CD4-positive, alpha-beta T cell treated with Interleukin-6 for 4 hours (primary cell): ENCODE results near the gene N4BP2L2.

ENCODE experiments used
- DNase-seq: peaks from one replicate; pipeline ENCODE4 v3.0.0-alpha.2; 2020; ENCODE audit warnings: mixed read lengths

N4BP2L2 gene

DNA sequence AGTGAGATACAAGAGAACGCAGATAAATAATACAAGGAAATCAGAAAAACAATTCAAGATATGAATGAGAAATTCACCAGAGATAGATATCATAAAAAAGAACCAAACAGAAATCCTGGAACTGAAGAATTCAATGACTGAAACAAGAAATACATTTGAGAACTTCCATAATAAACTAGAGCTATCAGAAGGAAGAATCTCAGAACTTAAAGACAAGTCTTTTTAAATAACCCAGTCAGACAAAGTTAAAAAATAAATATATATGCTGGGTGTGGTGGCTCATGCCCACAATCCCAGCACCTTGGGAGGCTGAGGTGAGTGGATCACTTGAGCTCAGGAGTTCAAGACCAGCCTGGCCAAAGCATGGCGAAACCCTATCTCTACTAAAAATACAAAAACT lies 82.0 kb downstream of the N4BP2L2 start:
- no peak for DNase-seq

DNA sequence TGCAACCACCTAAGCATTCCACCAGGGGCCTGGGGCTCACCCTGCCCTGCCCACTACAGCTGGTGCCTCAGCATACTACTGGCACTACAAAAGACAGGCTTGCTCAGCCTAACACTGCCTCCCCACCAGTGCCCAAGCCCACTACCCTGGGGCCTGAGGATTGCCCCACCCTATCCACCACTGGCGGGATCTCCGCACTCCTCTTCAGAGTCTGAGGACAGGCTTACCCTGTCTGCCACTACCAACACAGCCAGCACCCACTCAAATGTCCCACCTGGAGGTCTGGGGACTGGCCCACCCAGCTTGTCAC lies 83.0 kb downstream of the N4BP2L2 start:
- no peak for DNase-seq

DNA sequence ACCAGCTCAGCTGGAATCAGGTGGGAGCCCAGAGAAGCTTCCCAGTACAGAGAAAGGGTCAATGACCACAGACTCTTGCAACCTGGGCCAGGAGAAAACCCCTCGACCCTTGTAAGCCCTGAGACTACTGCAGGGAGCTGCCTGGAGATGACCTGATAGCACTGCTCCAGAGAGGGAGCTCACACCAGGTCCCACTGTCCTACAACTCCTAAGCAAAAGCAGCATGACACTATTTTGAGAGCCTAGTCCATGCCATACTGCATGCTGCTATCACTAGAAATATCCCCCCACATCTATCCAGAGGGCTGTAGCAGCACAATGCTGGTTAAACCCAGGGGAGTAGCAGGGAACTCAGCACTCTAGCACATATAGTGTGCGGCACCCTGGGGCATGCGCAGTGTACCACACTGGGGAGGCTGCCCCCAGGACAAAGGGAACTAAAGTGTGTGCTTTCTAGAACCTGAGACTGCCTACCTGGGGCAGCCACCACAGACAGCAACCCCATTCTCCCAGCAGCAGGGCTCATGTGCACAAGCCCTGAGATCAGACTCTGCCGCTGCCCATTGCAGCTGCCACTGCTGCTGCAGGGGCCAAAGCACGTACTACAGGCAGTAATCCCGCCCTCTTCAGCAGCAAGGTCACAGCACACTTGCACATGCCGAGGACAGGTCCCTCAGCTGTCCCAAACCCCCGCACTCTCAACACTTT lies 83.6 kb downstream of the N4BP2L2 start:
- DNase-seq, result no peak

DNA sequence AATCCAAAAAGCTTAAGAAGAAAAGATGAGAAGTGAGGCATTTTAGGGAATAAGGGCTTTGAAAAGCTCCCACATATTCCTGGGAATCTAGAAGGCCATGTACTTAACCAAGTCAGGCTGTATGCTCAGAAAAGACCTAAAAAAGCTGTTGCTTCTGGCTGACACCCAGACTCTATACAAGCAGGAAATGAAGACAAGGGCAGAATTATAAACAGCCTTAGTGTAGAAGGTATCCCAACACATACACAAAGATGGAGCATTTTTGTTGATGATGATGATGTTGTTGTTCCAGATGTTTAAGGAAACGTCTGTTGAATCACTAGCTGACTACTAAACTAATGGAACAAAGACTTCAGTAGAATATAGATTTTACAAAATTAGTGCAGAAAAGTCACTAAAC lies 84.6 kb downstream of the N4BP2L2 start:
- DNase-seq, result no peak

DNA sequence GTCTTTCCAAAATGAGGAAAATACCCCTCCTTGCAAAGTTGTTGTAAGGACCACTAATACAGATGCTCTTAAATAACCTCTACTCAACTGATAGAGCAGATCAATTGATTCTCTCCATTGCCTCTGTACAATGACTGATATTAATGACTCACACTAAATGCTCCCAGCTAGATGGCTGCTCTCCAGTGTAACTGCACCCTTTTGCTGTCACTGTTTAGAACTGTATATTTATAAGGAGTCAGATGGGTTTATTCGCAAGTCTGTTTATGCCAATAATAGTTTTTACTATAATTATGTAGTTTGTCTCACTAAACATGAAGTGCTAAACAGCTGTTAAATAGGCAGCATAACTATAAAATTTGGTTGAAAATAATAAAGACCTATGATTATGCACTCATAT lies 89.6 kb downstream of the N4BP2L2 start:
- DNase-seq, result no peak

DNA sequence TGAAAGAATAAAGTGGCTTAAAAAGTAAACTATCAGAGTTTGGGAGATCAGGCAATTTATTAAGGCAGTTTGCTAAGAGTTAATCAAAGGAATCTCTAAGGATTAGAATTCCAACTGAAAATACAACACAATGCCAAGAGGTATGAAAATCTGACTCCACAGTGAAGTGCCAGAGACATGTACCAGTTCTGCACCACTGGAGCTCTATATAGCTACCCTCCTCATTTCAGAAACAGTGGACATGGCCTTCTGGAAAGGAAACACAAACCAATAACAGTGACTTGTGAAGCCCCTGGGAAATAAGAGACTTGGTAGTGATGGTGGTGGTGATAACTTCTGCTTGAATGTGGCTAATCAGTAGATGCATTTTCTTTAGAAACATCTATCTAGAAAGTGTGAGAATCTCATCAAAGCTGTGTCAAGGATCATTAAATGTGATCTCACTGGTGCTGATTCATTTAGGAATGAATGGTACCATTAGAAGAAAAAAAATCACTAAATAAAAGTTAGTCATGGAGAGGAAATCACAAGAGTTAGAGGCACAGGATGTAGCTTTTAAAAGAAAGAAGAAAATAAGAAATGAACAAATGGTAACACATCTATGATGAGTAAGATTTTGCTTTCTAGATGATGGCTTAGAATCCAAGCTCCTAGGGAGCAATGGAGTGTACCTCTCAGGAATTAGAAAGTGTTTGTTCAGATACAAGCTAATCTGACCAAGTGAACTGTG lies 90.5 kb downstream of the N4BP2L2 start:
- DNase-seq, result no peak

DNA sequence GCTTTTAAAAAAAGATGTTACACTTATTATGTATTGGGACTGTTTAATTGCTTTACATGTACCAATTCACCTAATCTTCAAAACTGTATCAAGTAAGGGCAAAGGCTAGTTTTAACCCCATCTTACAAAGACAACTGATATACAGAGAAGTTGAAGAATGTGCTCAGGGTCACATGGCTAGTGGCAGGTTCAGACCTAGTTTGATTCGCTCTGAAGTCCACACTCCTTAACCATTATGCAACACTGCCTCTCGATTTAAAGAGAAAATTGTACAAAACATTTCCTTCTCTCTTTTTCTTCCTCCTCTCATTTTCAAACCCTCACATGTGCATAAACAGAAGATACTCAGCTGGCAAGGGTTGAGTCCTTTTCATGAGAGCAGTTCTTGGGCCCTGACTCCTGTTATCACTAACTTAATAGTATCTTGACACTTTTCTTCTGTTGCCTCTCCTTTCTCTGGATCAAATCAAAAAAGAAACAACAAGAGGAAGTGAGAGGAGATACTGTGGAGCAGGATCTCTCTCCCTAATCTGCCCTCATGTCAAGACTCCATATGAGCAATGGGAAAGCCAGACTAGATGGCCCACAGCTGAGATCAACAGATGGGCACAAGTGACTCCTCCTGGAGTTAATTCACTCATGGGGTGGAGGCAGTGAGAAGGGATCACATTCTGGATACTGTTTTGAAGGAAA lies 91.7 kb downstream of the N4BP2L2 start:
- no peak for DNase-seq

DNA sequence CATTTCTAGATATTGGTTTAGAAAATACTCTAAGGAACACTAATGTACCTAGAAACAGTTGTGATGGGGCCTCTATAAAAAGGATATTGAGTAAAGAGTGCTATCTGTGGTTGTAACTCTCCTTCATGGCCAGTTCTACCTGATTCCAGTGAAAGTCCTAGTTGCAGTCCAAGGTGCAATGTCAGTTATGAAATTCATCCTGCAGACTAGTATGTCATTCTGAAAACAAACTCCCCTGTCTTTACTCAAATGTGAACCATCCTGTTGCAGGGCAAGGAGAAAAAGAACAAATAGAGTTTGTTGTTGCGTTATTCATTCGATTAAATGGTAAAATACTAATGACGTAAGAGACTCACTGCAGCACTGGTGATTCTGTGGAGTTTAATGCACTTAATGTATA lies 92.4 kb downstream of the N4BP2L2 start:
- no peak for DNase-seq

DNA sequence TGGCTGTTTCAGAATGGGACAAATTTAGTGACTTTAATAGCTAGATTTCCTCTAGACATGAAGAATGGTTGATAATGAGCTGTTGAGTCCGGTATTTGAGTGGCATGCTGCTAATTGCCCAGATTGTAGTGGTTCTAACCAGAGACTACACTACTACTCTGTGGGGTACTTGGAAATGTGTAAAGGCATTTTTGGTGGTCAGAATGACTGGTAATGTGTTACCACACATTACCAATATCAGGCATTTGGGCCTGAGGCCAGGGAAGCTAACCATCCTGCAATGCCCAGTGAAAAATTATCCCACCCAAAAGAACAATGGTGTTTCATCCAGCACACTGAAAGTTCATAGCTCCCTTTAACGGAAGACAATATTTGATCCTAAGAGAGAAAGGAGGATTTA lies 93.1 kb downstream of the N4BP2L2 start:
- DNase-seq, result no peak

DNA sequence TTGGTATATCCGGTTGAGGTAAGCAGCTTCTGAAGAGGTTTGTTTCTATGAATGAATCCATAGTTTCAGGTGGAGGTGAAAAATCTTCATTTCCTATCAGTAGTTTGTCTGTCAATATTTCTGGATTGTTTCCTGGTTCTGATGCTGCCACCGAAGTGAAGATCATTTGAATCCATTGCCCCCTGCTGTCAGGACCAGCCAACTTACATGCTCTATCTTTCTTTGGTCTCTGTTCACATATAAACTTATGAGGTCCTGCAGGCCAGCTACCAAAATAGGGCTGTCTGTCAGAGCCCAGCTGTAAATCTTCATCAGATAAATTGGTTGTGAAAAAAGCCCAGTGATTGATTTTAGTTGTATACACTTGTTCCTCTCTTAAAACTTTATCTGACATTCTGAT lies 95.5 kb downstream of the N4BP2L2 start:
- DNase-seq, result peak; percentile 61

DNA sequence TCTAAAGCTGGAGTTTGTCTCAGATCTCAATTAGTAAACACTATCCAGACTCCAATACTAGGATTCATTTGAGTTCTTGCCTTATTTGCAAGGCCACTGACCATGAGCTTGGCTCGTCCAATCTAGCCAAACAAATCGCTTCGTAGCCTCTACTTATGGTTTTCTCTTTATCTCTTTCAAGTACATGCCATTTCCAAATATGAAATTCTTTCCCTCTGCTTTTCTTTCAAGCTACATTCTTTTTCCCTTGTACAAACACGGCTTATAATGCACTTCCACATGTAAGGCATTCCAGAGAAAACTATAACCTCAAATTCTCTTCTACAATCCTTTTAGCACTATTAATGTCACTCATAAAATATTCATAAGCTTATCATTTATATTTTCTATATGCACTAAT lies 99.7 kb downstream of the N4BP2L2 start:
- DNase-seq, result no peak

DNA sequence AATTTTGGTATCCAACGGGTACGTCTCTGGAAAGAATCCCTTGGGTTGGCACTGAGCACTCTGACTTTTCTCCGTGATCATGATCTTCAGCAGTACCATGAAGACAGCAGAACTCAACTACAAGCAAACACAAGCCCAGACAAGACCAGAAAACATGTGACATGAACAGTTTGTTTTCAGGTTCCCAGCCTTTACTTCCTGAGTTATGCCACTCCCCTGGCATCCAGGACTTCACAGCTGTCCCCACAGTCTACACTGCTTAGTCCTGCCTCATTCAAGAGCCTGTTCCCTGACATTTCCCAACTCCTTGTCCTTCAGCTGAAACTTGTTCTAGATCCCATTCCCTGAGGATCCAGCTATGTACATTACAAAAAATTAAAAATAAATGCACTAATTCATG lies 105.7 kb downstream of the N4BP2L2 start:
- DNase-seq, result no peak

DNA sequence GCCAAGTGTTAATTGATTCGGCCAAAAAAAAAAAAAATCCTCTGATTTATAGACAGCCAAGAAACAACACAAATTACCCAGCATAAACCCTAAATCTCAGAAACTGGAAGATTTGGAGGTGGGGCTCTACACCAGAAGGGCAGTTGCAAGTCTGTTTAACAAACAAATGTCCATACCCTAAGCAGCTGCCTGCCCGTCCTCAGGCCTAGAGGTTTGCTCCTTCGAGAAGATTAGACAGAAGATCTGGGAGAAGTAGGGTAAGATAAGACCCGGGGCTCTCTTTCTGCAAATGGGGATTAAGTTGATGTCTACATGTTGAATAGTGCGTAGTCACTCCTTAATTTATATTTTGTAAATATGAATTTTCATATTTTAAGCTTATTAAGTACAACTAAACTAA lies 107.2 kb downstream of the N4BP2L2 start:
- no peak for DNase-seq

DNA sequence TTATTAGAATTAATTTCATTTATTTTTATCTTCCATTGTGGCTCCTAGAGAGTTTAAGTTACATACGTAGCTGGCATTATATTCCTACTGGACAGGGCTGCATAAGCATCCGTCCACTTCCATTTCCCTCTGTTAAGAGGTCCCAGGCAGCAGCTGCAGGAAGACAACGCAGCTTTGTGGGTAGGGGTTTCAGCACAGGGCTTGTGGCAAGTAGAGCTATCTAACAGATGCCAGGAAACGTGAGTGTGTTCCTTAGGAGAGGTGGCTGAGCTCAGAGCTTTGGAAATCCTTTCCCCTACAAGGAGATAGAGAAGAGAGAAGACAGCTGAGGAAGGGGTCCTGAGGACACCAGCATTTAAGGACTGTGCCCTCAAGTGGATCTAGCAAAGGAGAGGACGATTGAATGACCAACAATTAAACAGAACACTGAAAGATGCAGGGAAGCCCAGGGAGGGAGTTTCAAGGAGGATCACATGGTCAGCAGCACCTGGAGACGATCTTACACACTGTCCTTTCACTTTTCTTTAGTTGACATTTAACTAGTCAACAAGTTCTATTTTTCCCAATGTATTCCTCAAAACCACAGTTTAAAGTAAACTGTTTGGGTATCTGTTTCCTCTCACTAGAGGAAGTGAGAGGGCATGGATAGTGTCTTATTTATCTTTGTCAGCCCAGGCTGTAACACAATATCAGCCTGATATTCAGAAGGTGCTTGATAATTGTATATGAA lies 108.4 kb downstream of the N4BP2L2 start:
- no peak for DNase-seq

DNA sequence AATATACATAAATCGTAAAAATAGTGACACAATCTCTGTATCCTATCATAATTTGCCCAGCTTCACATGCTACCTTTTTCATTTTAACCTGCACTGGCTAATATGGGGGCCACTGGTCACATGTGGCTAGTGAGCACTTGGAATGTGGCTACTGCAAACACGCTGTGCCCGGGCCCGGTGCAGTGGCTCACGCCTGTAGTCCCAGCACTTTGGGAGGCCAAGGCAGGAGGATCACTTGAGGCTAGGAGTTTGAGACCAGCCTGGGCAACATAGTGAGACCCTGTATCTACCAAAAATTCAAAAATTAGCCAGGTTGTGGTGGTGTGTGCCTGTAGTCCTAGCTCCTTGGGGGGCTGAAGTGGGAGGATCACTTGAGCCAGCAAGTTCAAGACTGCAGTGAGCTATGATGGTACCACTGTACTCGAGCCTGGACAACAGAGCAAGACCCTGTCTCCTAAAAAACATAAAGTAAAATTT lies 109.1 kb downstream of the N4BP2L2 start:
- no peak for DNase-seq

DNA sequence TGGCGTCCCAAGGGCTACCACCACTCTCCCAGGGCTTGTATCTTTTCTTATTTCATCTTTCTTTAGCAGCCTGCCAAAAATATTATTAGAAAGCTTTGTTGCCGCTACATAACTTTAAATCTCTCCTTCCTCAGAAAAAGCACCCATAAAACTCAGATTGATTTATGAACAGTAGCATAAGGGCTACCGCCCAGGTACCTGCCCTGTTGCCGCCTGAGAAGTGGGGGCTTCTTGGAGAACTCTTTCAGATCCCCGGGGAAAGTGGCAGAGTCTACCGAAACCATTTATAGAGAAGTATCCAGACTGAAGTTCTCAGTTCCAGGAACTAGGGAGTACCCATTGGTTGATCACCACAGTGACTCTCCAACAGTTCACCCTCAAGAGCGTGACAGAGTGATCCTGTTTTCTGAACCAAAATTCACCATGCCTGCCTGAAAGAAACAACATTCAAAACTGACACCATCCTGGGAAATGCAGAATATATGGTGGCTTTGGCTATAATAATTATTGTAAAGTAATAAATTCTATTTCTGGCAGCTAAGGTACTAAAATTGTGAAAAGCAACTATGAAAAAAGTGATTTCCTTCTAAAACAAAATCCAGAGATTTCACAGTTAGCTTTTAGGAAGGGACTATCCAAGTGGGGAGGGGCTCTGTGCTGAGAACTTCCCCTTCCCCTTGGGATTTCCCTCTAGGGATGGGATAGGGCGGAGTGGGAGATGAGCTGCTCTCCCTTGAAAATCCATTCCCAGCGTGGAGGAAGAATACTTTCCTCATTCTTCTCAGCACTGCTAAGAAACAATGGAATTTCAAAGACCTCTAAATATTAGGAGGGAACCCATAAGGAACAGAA lies 109.8 kb downstream of the N4BP2L2 start:
- DNase-seq, result no peak

DNA sequence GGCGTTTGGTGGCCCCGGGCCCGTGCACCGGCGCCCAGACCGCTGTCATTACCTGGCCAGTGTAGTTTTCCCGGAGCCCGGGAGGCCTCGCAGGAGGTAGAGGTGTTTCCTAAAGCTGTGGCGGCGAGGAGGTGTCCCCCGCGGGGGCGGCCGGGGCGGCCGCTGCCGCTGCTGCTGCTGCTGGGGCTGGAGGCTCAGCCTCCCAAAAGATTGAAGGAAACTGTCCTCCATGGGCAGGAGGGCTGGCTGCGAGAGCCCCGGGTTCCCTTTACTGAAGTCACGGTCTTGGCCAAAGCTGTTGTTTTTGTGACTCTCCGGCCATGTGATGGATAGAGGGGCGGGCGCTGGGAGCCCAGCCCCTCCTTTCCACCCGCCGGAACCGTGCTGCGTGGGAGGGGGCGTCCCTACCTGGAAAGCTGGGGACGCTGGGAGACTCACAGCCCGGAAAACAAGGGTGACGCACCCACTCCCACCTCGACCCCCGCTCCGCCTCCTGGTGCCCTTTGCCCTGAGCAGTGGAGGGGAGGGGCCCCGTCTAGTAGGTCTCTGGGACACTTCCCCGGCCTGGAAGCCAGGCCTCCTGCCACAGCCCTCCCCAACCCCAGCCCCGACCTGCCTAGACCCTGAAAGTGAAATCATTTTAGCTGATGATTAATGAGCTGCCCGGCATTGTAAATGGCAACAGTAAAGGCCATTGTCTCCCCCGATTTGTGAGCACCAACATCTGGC lies 110.6 kb downstream of the N4BP2L2 start, which contains the start of gene N4BP2L1:
Gene N4BP2L1 (minus strand): TSS at position 279 of the 729 bp plus-strand sequence. CDS start 48 bp downstream, at position 231.
- DNase-seq, result peak; percentile 89

DNA sequence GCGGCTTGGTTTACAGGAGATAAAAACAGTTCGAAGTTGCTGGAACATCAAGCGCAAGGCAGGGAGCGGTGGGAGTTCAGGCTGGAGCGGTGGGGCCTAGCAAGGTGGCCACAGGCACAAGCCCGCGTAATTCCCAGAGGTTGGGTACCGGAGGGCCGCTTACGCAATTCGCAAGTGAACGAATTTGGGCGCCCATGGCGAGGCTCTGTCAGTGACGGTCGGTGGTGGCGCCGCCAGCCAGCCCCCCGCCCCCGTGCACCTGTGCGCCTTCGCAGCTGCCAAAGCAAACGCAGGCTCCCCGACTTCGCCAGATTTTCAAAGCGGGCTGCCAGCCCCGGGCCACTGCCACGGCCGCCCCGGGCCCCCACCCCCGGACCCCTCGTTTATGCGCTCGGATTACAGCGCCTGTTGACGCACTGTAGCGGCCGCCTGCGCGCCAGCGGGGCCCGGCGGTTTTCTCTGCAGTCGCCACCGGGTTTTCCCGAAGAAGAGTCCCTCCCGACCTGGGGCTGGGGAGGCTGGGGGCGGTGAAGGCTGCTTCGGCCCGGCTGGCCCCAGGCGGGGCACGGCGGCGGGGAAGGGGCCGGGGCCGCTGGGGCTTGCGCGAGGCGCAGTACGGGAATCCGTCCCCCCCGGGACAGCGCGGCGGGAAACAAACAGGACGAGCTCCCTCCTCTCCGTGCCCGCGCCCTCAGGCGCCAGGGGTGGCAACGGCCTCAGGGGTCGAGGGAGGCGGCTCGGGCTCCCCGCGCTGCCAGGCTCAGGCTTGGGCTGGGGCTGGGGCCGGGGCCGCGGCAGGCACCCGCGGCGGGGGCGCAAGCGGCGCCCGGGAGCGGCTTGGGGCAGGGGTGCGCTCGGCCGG lies 111.4 kb downstream of the N4BP2L2 start:
- DNase-seq, result peak; percentile 62

DNA sequence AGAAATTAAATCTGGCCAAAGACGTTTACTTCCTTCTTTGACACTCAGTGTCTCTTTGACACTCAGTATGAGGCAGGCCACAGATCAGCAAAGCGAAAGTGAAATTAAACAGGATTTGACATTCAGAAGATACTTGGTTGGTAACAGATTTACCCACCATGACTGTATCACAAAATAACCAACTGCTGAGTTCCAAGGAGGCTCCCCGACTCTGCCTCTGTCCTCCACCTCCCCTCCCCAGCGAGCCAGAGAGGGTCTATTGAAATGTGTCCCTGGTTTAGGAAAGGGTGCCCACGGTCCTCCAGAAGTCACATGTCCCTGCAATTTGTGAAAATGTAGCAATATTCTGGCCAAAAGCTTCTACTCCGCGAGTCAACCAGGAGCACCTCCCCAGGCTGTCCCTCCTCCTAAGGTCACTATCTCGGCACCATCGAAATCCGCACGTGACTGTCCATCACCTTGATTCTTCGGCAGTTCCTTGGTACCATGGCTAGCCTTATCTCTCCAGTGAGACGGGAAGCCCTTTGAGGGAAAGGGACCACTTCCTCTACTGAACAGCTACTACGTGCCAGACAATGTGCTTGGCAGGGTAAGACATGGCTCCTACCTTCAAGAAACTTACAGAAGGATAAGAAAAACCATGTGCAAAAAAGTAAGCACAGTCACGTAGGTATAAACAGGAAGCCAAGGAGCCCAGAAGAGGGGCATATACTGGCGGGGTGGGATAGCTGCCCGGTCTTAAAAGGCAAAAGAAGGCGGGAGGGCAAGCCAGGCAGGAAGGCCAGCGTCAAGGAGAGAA lies 112.2 kb downstream of the N4BP2L2 start:
- peak; percentile 42 for DNase-seq

DNA sequence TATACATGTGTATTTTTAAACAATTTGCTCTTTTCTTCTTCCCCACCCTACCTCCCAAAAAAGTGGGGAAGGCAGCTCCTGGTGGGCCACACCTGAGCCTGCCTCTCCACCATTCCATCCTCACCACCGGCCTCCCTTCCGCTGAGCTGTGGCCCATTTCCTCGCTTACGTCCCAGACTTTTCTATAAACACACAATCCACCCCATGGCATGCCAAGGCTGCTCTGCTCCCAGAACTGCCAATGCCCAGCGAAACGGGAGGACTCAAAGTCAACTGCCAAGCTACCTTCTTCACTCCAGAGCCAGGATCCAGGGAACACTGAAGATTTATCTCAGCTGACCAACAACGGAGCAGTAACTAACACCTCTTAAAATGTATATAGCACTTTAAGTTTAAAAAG lies 113.4 kb downstream of the N4BP2L2 start:
- no peak for DNase-seq
